Peyer's patch (tissue), 4 donors: ENCODE results near the gene SNX21.

Experiments
- CTCF ChIP-seq, 6 experiments: fragments of 450-650 bp in 4 of 6; fragments of 200-600 bp in 2 of 6; sonication (generic) in 1 of 6; IDR thresholded peaks; one replicate each; pipeline ENCODE4 v1.5.1; 2017 to 2019; ENCODE audit warnings: antibody characterized with exemption in 6 of 6, mild to moderate bottlenecking in 3 of 6, moderate library complexity in 1 of 6
- POLR2A ChIP-seq, 2 donors: fragments of 450-650 bp; IDR thresholded peaks; one replicate each; pipeline ENCODE4 v1.5.1; 2017; ENCODE audit warnings: antibody characterized with exemption in 2 of 2, mild to moderate bottlenecking in 2 of 2, moderate library complexity in 2 of 2

GRCh38 chr20:45883100-45883469 is 49.5 kb downstream of the SNX21 start:
- no peak for TF ChIP-seq CTCF (IDR thresholded peaks at IDR 0.05)
- TF ChIP-seq POLR2A (IDR thresholded peaks at IDR 0.05), result no peak
